Left ventricle myocardium inferior (tissue), 1 donor: ENCODE results near the gene MAB21L4. TPM values are rescaled to one million over a fixed set of nuclear protein-coding genes. Genes with fewer than 3 reads are reported as not detected.

ENCODE experiments used
- DNase-seq: peaks from one replicate; pipeline ENCODE4 v3.0.0-alpha.2; 2020
- H3K27ac ChIP-seq: fragments of 200-600 bp; replicated peaks from 2 replicates; pipeline ENCODE4 v1.8.0; 2021
- H3K27me3 ChIP-seq: fragments of 200-600 bp; 2 replicates; pipeline ENCODE4 v1.8.0; 2021; ENCODE audit warnings: low read depth
- H3K36me3 ChIP-seq: fragments of 200-600 bp; 2 replicates; pipeline ENCODE4 v1.8.0; 2021
- H3K4me1 ChIP-seq: fragments of 200-600 bp; 2 replicates; pipeline ENCODE4 v1.8.0; 2021
- H3K4me3 ChIP-seq: fragments of 200-600 bp; 2 replicates; pipeline ENCODE4 v1.8.0; 2021; ENCODE audit warnings: mild to moderate bottlenecking, moderate library complexity
- H3K9me3 ChIP-seq: fragments of 200-600 bp; replicated peaks from 2 replicates; pipeline ENCODE4 v1.8.0; 2021
- intact Hi-C: fragments of 100-400 bp; cut with micrococcal nuclease; formaldehyde crosslinking; loops from one replicate; pipeline ENCODE4 v1.11.0; 2022
- total RNA-seq: library from RNA; stranded (reverse); fragmentation: NEBNext Ultra II Directional; extraction: Animal tissue kit (Norgen Biotek cat#: 25700); gene quantifications from one replicate; pipeline ENCODE4 v1.2.1, GENCODE V29; 2021
- TF ChIP-seq, protein P1 (sequence below): fragments of 200-600 bp; IDR thresholded peaks from 2 replicates; pipeline ENCODE4 v1.8.0; 2021; ENCODE audit warnings: antibody characterized with exemption, mild to moderate bottlenecking, borderline replicate concordance
- donor health status: DM: no; HTN: yes; CAD: no; lungs with severe emphysema.

Gene MAB21L4
- total RNA-seq, 1 donor from 2014 or later, result not detected

DNA sequence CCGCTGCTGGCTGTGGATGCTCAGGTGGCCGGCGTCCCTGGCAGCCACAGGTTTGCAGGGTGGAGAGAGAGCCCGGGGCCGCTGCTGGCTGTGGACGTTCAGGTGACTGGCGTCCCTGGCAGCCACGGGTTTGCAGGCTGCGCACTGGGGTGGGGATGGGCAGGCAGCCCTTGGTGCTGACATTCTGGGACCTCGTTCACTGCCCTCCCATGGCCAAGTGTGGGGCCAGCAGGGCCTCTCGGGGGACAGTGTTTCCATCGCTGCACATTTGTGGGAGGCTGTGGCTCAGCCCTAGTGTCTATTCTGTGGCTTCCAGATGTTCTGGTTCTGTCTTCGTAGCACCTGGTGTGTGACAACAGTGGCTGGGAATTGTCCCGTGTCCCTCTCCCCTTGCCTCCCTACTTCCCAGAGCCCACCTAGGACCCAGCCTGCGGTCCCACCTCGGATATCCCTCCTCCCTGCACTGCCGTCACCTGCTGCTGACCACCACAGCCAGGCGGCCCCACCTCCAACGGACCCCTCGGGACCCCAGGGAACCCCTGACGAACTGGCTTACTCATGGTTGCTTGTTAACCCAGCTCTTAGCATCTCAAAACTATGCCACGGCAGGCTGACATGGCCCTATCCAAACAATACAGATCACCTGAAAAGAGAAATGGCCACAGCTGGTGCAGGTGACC lies 11.1 kb upstream of the MAB21L4 start:
- DNase-seq, result no peak
- TF ChIP-seq, protein P1, sequence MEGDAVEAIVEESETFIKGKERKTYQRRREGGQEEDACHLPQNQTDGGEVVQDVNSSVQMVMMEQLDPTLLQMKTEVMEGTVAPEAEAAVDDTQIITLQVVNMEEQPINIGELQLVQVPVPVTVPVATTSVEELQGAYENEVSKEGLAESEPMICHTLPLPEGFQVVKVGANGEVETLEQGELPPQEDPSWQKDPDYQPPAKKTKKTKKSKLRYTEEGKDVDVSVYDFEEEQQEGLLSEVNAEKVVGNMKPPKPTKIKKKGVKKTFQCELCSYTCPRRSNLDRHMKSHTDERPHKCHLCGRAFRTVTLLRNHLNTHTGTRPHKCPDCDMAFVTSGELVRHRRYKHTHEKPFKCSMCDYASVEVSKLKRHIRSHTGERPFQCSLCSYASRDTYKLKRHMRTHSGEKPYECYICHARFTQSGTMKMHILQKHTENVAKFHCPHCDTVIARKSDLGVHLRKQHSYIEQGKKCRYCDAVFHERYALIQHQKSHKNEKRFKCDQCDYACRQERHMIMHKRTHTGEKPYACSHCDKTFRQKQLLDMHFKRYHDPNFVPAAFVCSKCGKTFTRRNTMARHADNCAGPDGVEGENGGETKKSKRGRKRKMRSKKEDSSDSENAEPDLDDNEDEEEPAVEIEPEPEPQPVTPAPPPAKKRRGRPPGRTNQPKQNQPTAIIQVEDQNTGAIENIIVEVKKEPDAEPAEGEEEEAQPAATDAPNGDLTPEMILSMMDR, result no peak
- H3K36me3 ChIP-seq, result no peaks in the 10 kb centered on the region
- peaks cover 19% of the 10 kb centered on the region for H3K4me1 ChIP-seq
- no peak overlapping the region for H3K27ac ChIP-seq
- no peak overlapping the region for H3K4me3 ChIP-seq
- intact Hi-C loops, result no loop called here
- no peaks in the 10 kb centered on the region for H3K9me3 ChIP-seq
- H3K27me3 ChIP-seq, result peaks cover 32% of the 10 kb centered on the region

DNA sequence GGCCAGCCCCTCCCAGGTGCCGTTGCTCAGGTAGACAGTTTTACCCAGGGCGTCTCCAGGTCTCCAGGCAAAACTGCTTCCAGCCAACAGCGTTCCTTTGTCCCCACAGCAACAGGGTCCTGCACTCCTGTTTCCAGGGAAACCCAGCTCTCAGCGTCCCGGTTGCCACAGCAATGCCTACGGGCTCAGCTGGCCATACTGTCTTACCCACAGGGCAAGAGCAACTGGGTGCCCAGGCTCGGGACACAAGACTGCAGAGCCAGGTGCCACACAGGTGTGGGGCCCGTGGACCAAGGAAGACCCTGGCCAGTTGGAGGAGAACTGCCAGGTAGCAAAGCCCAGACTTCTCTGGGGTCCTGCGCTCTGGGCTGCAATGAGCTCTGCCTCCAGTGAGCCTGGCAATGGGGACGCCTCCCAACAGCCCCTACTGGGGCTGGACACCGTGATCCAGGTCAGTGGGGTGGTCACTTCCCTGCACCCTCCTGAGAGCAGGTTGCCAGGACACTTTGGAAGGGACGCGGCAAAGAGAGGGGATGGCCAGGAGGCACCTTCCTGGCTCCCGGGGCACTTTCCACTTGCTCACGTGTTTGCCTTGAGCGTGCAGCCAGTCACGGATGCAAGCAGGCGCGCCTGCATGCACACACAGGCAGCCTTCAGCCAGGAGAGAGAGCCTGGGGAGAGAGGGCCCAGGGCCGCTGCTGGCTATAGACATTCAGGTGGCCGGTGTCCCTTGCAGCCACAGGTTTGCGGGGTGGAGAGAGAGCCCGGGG lies 10.4 kb upstream of the MAB21L4 start, which contains the start of gene CROCC2:
CROCC2 (plus strand) TSS at position 196 of the 770 bp plus-strand sequence; CDS start at position 374, 178 bp downstream.
- no peak within 1 kb of the TSS for H3K4me3 ChIP-seq
- DNase-seq, result no peak
- peaks cover 19% of the 10 kb centered on the region for H3K4me1 ChIP-seq
- H3K9me3 ChIP-seq, result no peaks in the 10 kb centered on the region
- no peaks in the 10 kb centered on the region for H3K36me3 ChIP-seq
- intact Hi-C loops, result no loop called here
- no peak within 1 kb of the TSS for H3K27ac ChIP-seq
- H3K27me3 ChIP-seq, result peaks cover 34% of the 10 kb centered on the region
- TF ChIP-seq, protein P1, result no peak

DNA sequence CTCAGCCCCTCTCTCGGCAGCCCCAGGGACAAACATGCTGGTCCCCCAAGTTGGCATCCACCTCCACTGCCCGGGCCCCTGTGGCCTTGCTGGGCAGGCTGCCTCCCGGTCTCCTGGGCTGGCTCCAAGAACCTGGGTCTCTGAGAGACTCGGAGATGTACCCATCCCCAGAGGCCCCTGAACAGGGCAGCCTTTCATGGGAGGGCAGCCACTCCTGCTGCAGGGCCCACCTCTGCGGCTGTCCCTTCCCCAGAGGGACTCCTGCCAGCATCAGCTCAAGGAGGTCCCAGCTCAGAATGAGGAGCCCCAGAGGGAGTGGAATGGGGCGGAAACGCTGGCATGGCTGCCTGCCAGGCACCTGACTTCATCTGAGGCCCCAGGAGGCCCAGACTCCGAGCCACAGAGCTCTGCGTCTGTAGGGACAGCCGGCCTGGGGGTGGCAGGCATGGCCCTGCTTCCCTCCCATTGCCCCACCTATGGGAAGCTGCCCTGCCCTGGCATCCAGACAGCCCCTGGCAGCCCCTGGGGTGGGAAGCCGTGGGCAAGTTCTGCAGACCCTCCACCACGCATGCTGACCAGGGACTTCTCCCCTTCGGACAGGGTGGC lies 9.3 kb upstream of the MAB21L4 start:
- TF ChIP-seq, protein P1, result no peak
- intact Hi-C loops, result no loop called here
- no peak overlapping the region for H3K27ac ChIP-seq
- peaks cover 19% of the 10 kb centered on the region for H3K4me1 ChIP-seq
- peaks cover 34% of the 10 kb centered on the region for H3K27me3 ChIP-seq
- DNase-seq, result no peak
- no peaks in the 10 kb centered on the region for H3K36me3 ChIP-seq
- H3K4me3 ChIP-seq, result no peak overlapping the region
- H3K9me3 ChIP-seq, result peaks cover 9% of the 10 kb centered on the region

DNA sequence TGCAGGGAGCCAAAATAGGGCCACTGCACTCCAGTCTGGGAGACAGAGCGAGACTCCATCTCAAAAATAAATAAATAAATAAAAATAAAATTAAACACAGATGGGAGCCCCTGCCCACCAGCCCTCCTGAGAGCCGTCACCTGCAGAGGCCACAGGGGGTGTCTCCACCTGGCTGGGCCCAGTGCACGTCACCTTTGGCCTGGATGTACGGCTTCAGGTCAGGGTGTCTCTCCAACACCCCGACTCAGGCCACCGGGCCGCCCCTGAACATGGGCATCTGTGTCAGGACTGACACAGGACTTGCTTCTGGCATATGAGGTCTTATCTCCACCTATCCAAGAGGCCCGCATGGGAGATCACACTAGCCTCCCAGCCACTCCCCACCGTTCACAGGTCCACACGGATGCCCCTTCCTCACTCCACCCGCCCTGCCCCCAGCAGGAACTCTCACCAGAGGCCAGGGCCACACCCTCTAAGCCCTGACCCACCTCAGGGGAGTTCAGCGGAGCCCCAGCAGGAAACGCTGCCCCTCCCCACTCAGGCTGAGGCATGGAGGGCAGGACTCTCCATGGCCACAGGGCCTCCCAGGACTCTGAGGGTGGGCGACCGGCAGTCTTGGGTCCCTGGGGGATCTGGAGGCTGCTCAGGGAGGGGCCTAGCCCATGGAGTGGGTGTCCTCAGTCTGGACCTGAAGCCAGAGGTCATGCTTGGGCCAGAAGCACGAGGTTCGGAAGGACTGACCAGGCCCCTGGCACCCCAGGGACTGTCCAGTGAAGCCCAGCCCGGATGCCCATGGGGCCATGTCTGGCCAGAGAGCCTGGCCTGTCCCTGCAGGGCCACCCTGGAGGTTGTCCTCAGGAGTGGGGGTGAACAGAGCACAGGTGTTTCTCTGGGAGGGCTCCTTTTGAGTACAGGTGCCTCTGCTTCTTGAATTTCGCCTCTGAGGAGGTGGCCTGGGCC lies 8.5 kb upstream of the MAB21L4 start:
- TF ChIP-seq, protein P1, result no peak
- Histone ChIP-seq H3K9me3 (peaks cover 9% of the 10 kb centered on the region), H3K4me3 (no peak overlapping the region), H3K36me3 (no peaks in the 10 kb centered on the region), H3K27ac (no peak overlapping the region), H3K27me3 (peaks cover 29% of the 10 kb centered on the region), H3K4me1 (peaks cover 20% of the 10 kb centered on the region)
- intact Hi-C loops, result no loop called here
- peak; percentile 10 for DNase-seq
